HEK293 (cell line): ENCODE results near the gene ENC1.

ENCODE experiments used
- CTCF ChIP-seq: fragments of 450-650 bp; formaldehyde crosslinking; IDR thresholded peaks from 2 replicates; pipeline ENCODE4 v1.5.1; 2016; ENCODE audit warnings: missing biosample characterization, missing genetic modification characterization
- PBX3 ChIP-seq: sonication (generic); formaldehyde crosslinking; IDR thresholded peaks from 2 replicates; pipeline ENCODE4 v1.8.1; 2022; ENCODE audit warnings: mild to moderate bottlenecking, moderate library complexity, missing genetic modification reagents
- ZBTB20 ChIP-seq: fragments of 450-650 bp; formaldehyde crosslinking; IDR thresholded peaks from 2 replicates; pipeline ENCODE4 v1.5.1; 2016; ENCODE audit warnings: missing biosample characterization, missing genetic modification characterization
- ZNF473 ChIP-seq: fragments of 450-650 bp; formaldehyde crosslinking; IDR thresholded peaks from 2 replicates; pipeline ENCODE4 v1.5.1; 2017; ENCODE audit warnings: missing biosample characterization, missing genetic modification characterization
- ZNF548 ChIP-seq: fragments of 450-650 bp; formaldehyde crosslinking; IDR thresholded peaks from 2 replicates; pipeline ENCODE4 v1.5.1; 2016; ENCODE audit warnings: missing biosample characterization, missing genetic modification characterization
- ZSCAN30 ChIP-seq: fragments of 450-650 bp; IDR thresholded peaks from 2 replicates; pipeline ENCODE4 v1.5.1; 2018; ENCODE audit warnings: missing biosample characterization, mild to moderate bottlenecking, missing genetic modification characterization, moderate library complexity
- ZSCAN5A ChIP-seq: fragments of 450-650 bp; formaldehyde crosslinking; IDR thresholded peaks from 2 replicates; pipeline ENCODE4 v1.5.1; 2016; ENCODE audit warnings: missing biosample characterization, missing genetic modification characterization

GRCh38 chr5:74638544-74638969, 2.0 kb downstream of the ENC1 start:
- TF ChIP-seq ZNF548 = no peak
- no peak for TF ChIP-seq ZSCAN5A (tag by site-specific recombination)
- no peak for TF ChIP-seq CTCF (tag by site-specific recombination)
- no peak for TF ChIP-seq ZNF473 (tag by site-specific recombination)
- no peak for TF ChIP-seq ZBTB20 (tag by site-specific recombination)
- TF ChIP-seq PBX3 (CRISPR knock-in tag) = no peak
- no peak for TF ChIP-seq ZSCAN30
